ENCODE data around the gene EFNB2. TPM values are rescaled to one million over a fixed set of nuclear protein-coding genes. Genes with fewer than 3 reads are reported as not detected.

The EFNB2 gene
- total and polyA plus RNA-seq, 9 donors: 3.7 to 33.2 (median 13.5) TPM

DNA sequence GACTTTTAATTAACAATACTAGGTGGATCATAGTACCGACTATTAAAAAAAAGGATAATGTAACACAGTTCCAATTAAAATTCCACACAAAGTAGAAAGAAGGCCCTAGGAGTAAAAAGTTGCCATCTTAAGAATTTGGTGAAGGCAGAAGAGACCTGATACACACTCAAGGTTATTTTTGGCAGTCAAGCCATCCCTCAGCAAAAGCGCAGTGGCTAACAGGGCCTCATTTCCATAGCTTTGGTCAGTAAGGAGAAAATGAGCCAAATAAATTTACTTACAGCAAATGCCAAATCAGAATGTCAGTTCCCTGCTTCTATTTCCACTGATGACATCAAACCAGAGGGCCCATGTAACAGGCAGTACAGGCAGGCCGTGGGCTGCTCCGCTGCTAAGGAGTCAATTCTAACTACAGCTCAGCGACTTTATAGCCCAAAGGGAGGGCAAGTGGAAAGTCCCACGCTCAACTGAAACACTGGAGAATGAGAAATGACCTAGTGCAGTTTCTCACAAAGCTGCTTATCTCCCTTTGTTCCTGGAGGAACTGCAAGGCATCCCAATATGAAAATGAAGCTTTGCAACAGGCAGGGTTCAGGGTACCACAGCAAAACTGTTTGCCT, 26.2 kb upstream of the EFNB2 start:
- Histone ChIP-seq H3K27me3 (no peaks in the 10 kb centered on the region), H3K27ac (no peak overlapping the region), H3K4me3 (peak overlapping the region; percentile 3), H3K9me3 (no peaks in the 10 kb centered on the region), H3K36me3 (no peaks in the 10 kb centered on the region), H3K4me1 (ENCODE audit: insufficient read depth) (peaks cover 14% of the 10 kb centered on the region)
- no peak for TF ChIP-seq POLR2A (IDR thresholded peaks at IDR 0.05)
- TF ChIP-seq EP300 (IDR thresholded peaks at IDR 0.05): no peak
- TF ChIP-seq, protein P1, sequence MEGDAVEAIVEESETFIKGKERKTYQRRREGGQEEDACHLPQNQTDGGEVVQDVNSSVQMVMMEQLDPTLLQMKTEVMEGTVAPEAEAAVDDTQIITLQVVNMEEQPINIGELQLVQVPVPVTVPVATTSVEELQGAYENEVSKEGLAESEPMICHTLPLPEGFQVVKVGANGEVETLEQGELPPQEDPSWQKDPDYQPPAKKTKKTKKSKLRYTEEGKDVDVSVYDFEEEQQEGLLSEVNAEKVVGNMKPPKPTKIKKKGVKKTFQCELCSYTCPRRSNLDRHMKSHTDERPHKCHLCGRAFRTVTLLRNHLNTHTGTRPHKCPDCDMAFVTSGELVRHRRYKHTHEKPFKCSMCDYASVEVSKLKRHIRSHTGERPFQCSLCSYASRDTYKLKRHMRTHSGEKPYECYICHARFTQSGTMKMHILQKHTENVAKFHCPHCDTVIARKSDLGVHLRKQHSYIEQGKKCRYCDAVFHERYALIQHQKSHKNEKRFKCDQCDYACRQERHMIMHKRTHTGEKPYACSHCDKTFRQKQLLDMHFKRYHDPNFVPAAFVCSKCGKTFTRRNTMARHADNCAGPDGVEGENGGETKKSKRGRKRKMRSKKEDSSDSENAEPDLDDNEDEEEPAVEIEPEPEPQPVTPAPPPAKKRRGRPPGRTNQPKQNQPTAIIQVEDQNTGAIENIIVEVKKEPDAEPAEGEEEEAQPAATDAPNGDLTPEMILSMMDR (IDR thresholded peaks at IDR 0.05): no peak
- intact Hi-C loops (cut with DNase I): no loop called here
- 31 to 52% (median 49%) methylated on average over 6 of the region's 6 CpGs for WGBS, 3 donors
- DNase-seq: no peak

DNA sequence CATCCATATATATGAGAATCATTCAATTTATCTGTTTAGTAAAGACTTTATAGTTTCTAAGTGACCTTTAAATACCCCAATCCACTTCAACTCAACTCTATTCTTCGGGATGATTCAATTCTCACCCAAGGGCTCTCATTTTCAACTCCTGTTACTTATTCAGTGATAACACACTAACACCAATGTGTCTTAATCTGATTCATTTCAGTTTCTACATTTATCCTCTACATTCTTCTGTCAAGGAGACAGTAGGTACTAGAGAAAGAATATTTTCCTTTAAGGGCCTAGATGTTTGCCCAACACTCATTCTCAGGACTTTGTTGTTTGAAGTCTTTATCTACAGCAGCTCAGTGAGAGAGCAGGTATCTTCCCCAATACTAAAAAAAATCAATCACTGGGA, 25.4 kb upstream of the EFNB2 start:
- intact Hi-C loops (cut with DNase I): no loop called here
- H3K4me3 ChIP-seq: no peak overlapping the region
- H3K9me3 ChIP-seq: no peaks in the 10 kb centered on the region
- no peak overlapping the region for H3K27ac ChIP-seq
- DNase-seq: no peak
- TF ChIP-seq EP300 (IDR thresholded peaks at IDR 0.05): no peak
- TF ChIP-seq POLR2A (IDR thresholded peaks at IDR 0.05): no peak
- WGBS, 3 donors: 73 to 83% (median 79%) methylated on average over 1 of the region's 1 CpG
- H3K36me3 ChIP-seq: no peaks in the 10 kb centered on the region
- no peaks in the 10 kb centered on the region for H3K27me3 ChIP-seq
- H3K4me1 ChIP-seq (ENCODE audit: insufficient read depth): peaks cover 14% of the 10 kb centered on the region

DNA sequence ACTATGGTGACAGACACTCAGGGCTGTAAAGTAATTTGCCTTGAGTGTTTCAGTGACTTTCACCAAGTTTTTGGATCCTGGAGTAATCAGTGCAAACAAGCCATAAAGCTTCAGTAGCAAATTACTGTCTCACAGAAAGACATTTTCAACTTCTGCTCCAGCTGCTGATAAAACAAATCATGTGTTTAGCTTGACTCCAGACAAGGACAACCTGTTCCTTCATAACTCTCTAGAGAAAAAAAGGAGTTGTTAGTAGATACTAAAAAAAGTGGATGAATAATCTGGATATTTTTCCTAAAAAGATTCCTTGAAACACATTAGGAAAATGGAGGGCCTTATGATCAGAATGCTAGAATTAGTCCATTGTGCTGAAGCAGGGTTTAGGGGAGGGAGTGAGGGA, 23.1 kb upstream of the EFNB2 start:
- Histone ChIP-seq H3K27ac (no peak overlapping the region), H3K4me1 (ENCODE audit: insufficient read depth) (peaks cover 8% of the 10 kb centered on the region), H3K36me3 (no peaks in the 10 kb centered on the region), H3K27me3 (no peaks in the 10 kb centered on the region), H3K9me3 (no peaks in the 10 kb centered on the region), H3K4me3 (no peak overlapping the region)
- intact Hi-C loops (cut with DNase I): no loop called here
- DNase-seq: no peak
- TF ChIP-seq POLR2A (IDR thresholded peaks at IDR 0.05) (no peak), EP300 (IDR thresholded peaks at IDR 0.05) (no peak)
- TF ChIP-seq, protein P1 (IDR thresholded peaks at IDR 0.05): no peak

DNA sequence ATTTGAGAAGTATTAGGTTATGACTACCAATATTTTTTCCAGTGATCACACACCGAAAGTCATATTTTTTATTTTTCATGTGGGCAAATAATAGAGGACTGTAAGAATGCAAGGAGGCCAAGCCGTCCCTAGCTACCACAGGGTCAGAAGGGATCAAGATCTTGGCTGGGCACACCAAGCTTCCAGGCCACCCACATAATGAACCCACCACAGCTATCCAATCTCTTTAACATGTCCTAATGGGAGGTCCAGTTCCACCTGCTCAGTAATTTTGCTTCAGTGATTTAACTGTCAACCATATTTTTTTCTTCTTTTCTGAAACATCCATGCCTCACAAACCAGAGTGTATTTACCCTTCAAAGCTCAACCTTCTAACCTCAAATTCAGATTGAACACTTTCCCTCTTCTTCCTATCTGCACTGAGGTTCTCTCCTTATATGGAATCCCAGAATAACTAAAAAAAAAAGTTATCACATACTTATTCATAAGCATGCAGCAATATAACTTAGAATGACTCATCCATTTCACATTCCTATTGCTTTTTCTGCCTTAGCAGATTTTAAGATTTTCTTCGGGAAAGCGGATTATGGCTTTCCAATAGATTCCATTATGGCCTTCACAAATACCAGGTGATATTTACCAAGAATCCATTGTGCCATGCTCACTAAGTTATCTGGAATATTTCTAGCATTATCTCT, 20.3 kb upstream of the EFNB2 start:
- H3K27me3 ChIP-seq: no peaks in the 10 kb centered on the region
- DNase-seq: no peak
- TF ChIP-seq, protein P1 (IDR thresholded peaks at IDR 0.05): no peak
- TF ChIP-seq POLR2A (IDR thresholded peaks at IDR 0.05) (no peak), EP300 (IDR thresholded peaks at IDR 0.05) (no peak)
- no peak overlapping the region for H3K4me3 ChIP-seq
- H3K36me3 ChIP-seq: no peaks in the 10 kb centered on the region
- H3K4me1 ChIP-seq (ENCODE audit: insufficient read depth): peaks cover 3% of the 10 kb centered on the region
- 71 to 77% (median 73%) methylated on average over 4 of the region's 4 CpGs for WGBS, 3 donors
- no peaks in the 10 kb centered on the region for H3K9me3 ChIP-seq
- intact Hi-C loops (cut with DNase I): no loop called here
- H3K27ac ChIP-seq: no peak overlapping the region

- Histone ChIP-seq H3K27me3 (no peaks in the 10 kb centered on the region), H3K9me3 (no peaks in the 10 kb centered on the region), H3K4me3 (no peak overlapping the region), H3K36me3 (no peaks in the 10 kb centered on the region), H3K27ac (no peak overlapping the region), H3K4me1 (ENCODE audit: insufficient read depth) (peaks cover 3% of the 10 kb centered on the region)
- intact Hi-C loops (cut with DNase I): no loop called here
- DNase-seq: no peak
- TF ChIP-seq, protein P1 (IDR thresholded peaks at IDR 0.05): no peak
- TF ChIP-seq EP300 (IDR thresholded peaks at IDR 0.05) (no peak), POLR2A (IDR thresholded peaks at IDR 0.05) (no peak)
- whole genome bisulfite sequencing, 3 donors: 96 to 99% (median 97%) methylated on average over 3 of the region's 3 CpGs
These were observed 16.3 kb upstream of the EFNB2 start for GRCh38 chr13:106551751-106552150.

Measured in ovary (tissue), 9 donors.